ENCODE measurements around the gene C10orf67. TPM values are rescaled to one million over a fixed set of nuclear protein-coding genes. Genes with fewer than 3 reads are reported as not detected.

Gene C10orf67
- total RNA-seq, 1 experiment from 2014 or later = not detected

- Mint-ChIP-seq H3K4me1 (peaks cover 9 to 11% of the 10 kb centered on the region in 2 experiments), H3K9me3 (no peaks in the 10 kb centered on the region; a peak in 2 of 5 replicates), H3K27ac (peak overlapping the region in 2 of 3 experiments; percentile 23 to 31; a peak in 1 of 7 replicates), H3K4me3 (no peak overlapping the region), H3K27me3 (ENCODE audit: low read depth) (no peaks in the 10 kb centered on the region; the same call in 1 of the 2 replicates), H3K36me3 (ENCODE audit: insufficient read depth in 1 of 3, low read depth in 3 of 3) (peaks cover 0 to 2% (median 0%) of the 10 kb centered on the region in 3 experiments; a peak in 2 of 7 replicates)
- Histone ChIP-seq H3K23ac (ENCODE audit: insufficient read length, low read depth, low read length) (no peak overlapping the region), H3K9ac (ENCODE audit: extremely low read depth, insufficient read length, low read length) (no peak overlapping the region), H3K79me1 (ENCODE audit: insufficient read depth, low read depth, low read length, poor library complexity, severe bottlenecking) (no peaks in the 10 kb centered on the region), H3K18ac (ENCODE audit: insufficient read length, low read depth, low read length) (no peak overlapping the region), H3K79me2 (ENCODE audit: insufficient read depth, low read length) (no peaks in the 10 kb centered on the region), H2BK120ac (ENCODE audit: low read depth, low read length, poor library complexity, severe bottlenecking) (no peak overlapping the region), H2AFZ (ENCODE audit: low read length) (no peak overlapping the region), H3T11ph (ENCODE audit: low read length) (no peak overlapping the region), H3K14ac (ENCODE audit: insufficient read depth, low read length) (no peak overlapping the region), H2BK5ac (ENCODE audit: insufficient read length, low read length) (no peak overlapping the region), H4K20me1 (ENCODE audit: control insufficient read depth, insufficient read depth, insufficient read length) (no peaks in the 10 kb centered on the region), H3K27ac (ENCODE audit: insufficient read length, low read depth, low read length) (no peak overlapping the region), H2AK5ac (ENCODE audit: insufficient read length, low read length) (no peak overlapping the region), H3K56ac (ENCODE audit: insufficient read length, low read depth, low read length) (no peak overlapping the region), H3K4ac (ENCODE audit: low read depth, low read length) (no peak overlapping the region), H4K91ac (ENCODE audit: insufficient read length, low read depth, low read length) (no peak overlapping the region), H2BK20ac (ENCODE audit: low read depth, low read length, poor library complexity, severe bottlenecking) (no peak overlapping the region), H3K9me3 (ENCODE audit: control insufficient read depth, low read depth, low read length) (no peaks in the 10 kb centered on the region), H2BK12ac (ENCODE audit: insufficient read length, low read depth, low read length) (no peak overlapping the region), H3K23me2 (ENCODE audit: insufficient read length, low read depth, low read length, poor library complexity, severe bottlenecking) (no peaks in the 10 kb centered on the region), H4K8ac (replicated peaks; ENCODE audit: insufficient read length, low read depth, low read length) (no peak overlapping the region), H3K27me3 (ENCODE audit: insufficient read depth, low read length) (no peaks in the 10 kb centered on the region), H2BK15ac (ENCODE audit: low read depth, low read length) (no peak overlapping the region), H4K5ac (ENCODE audit: insufficient read length, low read depth, low read length) (no peak overlapping the region), H3K4me1 (ENCODE audit: insufficient read depth, low read length) (no peaks in the 10 kb centered on the region), H3K4me2 (ENCODE audit: insufficient read depth, insufficient read length, low read length) (no peak overlapping the region)
- no peak for DNase-seq
- WGBS (ENCODE audit: extremely low coverage, insufficient read length, low lambda C conversion rate) = no CpG with 5 or more reads among the region's 4 CpGs
- TF ChIP-seq CTCF (conservative IDR thresholded peaks at IDR 0.05) = no peak
These were observed 30.8 kb upstream of the C10orf67 start for GRCh38 chr10:23375366-23375765.

Measured in H9 (cell line).